IMR-90 (cell line): ENCODE data around the gene NRIP1. TPM values are rescaled to one million over a fixed set of nuclear protein-coding genes. Genes with fewer than 3 reads are reported as not detected.

Source experiments
- ATAC-seq: fragments of 200-7000 bp; cut with Tn5 transposase; 2 replicates; pipeline ENCODE4 v1.9.1; 2020; ENCODE audit warnings: low read depth, mild to moderate bottlenecking, moderate library complexity
- BruUV-seq: library from RNA; stranded (reverse); fragments of 400-500 nt; replicated peaks from 2 replicates; lab custom pipeline; 2021; lab: Mats Ljungman, UMichigan
- CTCF ChIA-PET: fragments of 300-600 bp; formaldehyde crosslinking; extraction: SDS; loops from one replicate; lab custom pipeline; 2021; ENCODE audit warnings: antibody characterized with exemption; lab: Yijun Ruan, JAX
- POLR2A ChIA-PET: fragments of 300-600 bp; sonication (Branson Sonifier 250); formaldehyde crosslinking; loops from one replicate; lab custom pipeline; 2022; ENCODE audit warnings: antibody characterized with exemption; ENCODE audit not compliant: unreplicated experiment; lab: Charles Lee
- DNase-seq: peaks from one replicate; pipeline ENCODE4 v3.0.0; 2013
- H2AFZ ChIP-seq: replicated peaks from 2 replicates; pipeline ENCODE3; 2013; ENCODE audit warnings: low read length, mild to moderate bottlenecking; ENCODE audit not compliant: poor library complexity
- H2AK5ac ChIP-seq: 2 replicates; pipeline ENCODE4 v1.6.1; 2013; ENCODE audit warnings: low read depth, low read length, inconsistent platforms
- H2AK9ac ChIP-seq: replicated peaks from 2 replicates; pipeline ENCODE3; 2013; ENCODE audit warnings: mild to moderate bottlenecking, low read depth, low read length, moderate library complexity; ENCODE audit not compliant: poor library complexity
- H2BK120ac ChIP-seq: 2 replicates; pipeline ENCODE4 v1.6.1; 2013; ENCODE audit warnings: low read depth, low read length, inconsistent platforms
- H2BK15ac ChIP-seq: 3 replicates; pipeline ENCODE4 v1.6.1; 2013; ENCODE audit warnings: low read depth, low read length, inconsistent platforms
- H2BK20ac ChIP-seq: 2 replicates; pipeline ENCODE4 v1.6.1; 2013; ENCODE audit warnings: low read depth, mild to moderate bottlenecking, inconsistent platforms, low read length, moderate library complexity
- H2BK5ac ChIP-seq: 2 replicates; pipeline ENCODE4 v1.6.1; 2013; ENCODE audit warnings: mild to moderate bottlenecking, low read depth, low read length, inconsistent platforms; ENCODE audit not compliant: poor library complexity, severe bottlenecking
- H3K14ac ChIP-seq: replicated peaks from 2 replicates; pipeline ENCODE4 v1.6.1; 2013; ENCODE audit warnings: low read depth, low read length, inconsistent platforms
- H3K18ac ChIP-seq: 2 replicates; pipeline ENCODE4 v1.6.1; 2013; ENCODE audit warnings: low read depth, low read length, control low read depth
- H3K23ac ChIP-seq: 2 replicates; pipeline ENCODE4 v1.6.1; 2013; ENCODE audit warnings: low read depth, low read length, inconsistent platforms
- H3K27ac ChIP-seq: 2 replicates; pipeline ENCODE4 v1.5.1; 2013; ENCODE audit warnings: mild to moderate bottlenecking, control low read depth, low read length; ENCODE audit not compliant: insufficient read depth
- H3K27me3 ChIP-seq: 2 replicates; pipeline ENCODE4 v1.6.1; 2013; ENCODE audit warnings: low read length; ENCODE audit not compliant: control insufficient read depth, insufficient read depth
- H3K36me3 ChIP-seq: 2 replicates; pipeline ENCODE4 v1.6.1; 2013; ENCODE audit warnings: low read length, mixed read lengths; ENCODE audit not compliant: control insufficient read depth, insufficient read depth
- H3K4ac ChIP-seq: 2 replicates; pipeline ENCODE4 v1.6.1; 2013; ENCODE audit warnings: low read depth, low read length, inconsistent platforms
- H3K4me1 ChIP-seq: 2 replicates; pipeline ENCODE4 v1.6.1; 2013; ENCODE audit warnings: low read length, mixed read lengths; ENCODE audit not compliant: control insufficient read depth, insufficient read depth
- H3K4me2 ChIP-seq: 2 replicates; pipeline ENCODE4 v1.6.1; 2013; ENCODE audit warnings: low read depth, mild to moderate bottlenecking, control low read depth, low read length, moderate library complexity
- H3K4me3 ChIP-seq: 2 replicates; pipeline ENCODE4 v1.5.1; 2013; ENCODE audit warnings: low read depth, mild to moderate bottlenecking, control low read depth, low read length, moderate library complexity; ENCODE audit not compliant: insufficient read depth
- H3K56ac ChIP-seq: 2 replicates; pipeline ENCODE4 v1.6.1; 2013; ENCODE audit warnings: low read length, inconsistent platforms; ENCODE audit not compliant: insufficient read depth; ENCODE audit errors: extremely low read depth
- H3K79me1 ChIP-seq, 2 experiments: 2 replicates each; pipeline ENCODE4 v1.6.1; 2013; ENCODE audit warnings: low read length in 2 of 2, inconsistent platforms in 1 of 2, low read depth in 1 of 2
- H3K9ac ChIP-seq: 2 replicates; pipeline ENCODE4 v1.6.1; 2013; ENCODE audit warnings: low read depth, low read length, control low read depth
- H3K9me1 ChIP-seq: 2 replicates; pipeline ENCODE4 v1.6.1; 2013; ENCODE audit warnings: low read length, inconsistent platforms; ENCODE audit not compliant: insufficient read depth
- H3K9me3 ChIP-seq: 2 replicates; pipeline ENCODE4 v1.6.1; 2013; ENCODE audit warnings: low read length; ENCODE audit not compliant: control insufficient read depth, insufficient read depth
- H4K20me1 ChIP-seq: 2 replicates; pipeline ENCODE4 v1.6.1; 2013; ENCODE audit warnings: low read length, inconsistent platforms; ENCODE audit not compliant: insufficient read depth
- H4K5ac ChIP-seq: 2 replicates; pipeline ENCODE4 v1.6.1; 2013; ENCODE audit warnings: mild to moderate bottlenecking, low read depth, low read length, control low read depth
- H4K8ac ChIP-seq, 2 experiments: 2 replicates each; pipeline ENCODE4 v1.6.1; 2013; ENCODE audit warnings: low read depth in 2 of 2, low read length in 2 of 2, control low read depth in 1 of 2, inconsistent platforms in 1 of 2
- H4K91ac ChIP-seq: 2 replicates; pipeline ENCODE4 v1.6.1; 2013; ENCODE audit warnings: low read depth, low read length, inconsistent platforms; ENCODE audit not compliant: insufficient read depth
- MAFK ChIP-seq: IDR thresholded peaks from 2 replicates; pipeline ENCODE4 v1.6.1; 2012; ENCODE audit warnings: low read depth, low read length, improper control_type of control experiment
- RCOR1 ChIP-seq: IDR thresholded peaks from 2 replicates; pipeline ENCODE4 v1.6.1; 2012; ENCODE audit warnings: mild to moderate bottlenecking, low read length, improper control_type of control experiment; ENCODE audit not compliant: insufficient replicate concordance
- WGBS, 2 experiments: methylation state at CpG; one replicate each; pipeline versions ENCODE4 v1.1.5 to v1.1.7; 2013; ENCODE audit warnings: missing lambda C conversion rate in 2 of 2; ENCODE audit not compliant: insufficient read length in 1 of 2; ENCODE audit errors: extremely low coverage in 2 of 2; 5-methylcytosine and 5-hydroxymethylcytosine counted together
- dilution Hi-C: fragments of 300-500 bp; cut with HindIII; formaldehyde crosslinking; loops from one replicate; pipeline ENCODE4 v1.14.3; 2018; ENCODE audit warnings: low sequenced_read_pairs; ENCODE audit not compliant: unreplicated experiment
- in situ Hi-C: fragments of 300-500 bp; cut with MboI; formaldehyde crosslinking; loops from 3 replicates; pipeline ENCODE4 v1.14.3; 2019; ENCODE audit warnings: low sequenced_read_pairs, inconsistent platforms, mixed read lengths
- intact Hi-C: fragments of 100-400 bp; cut with micrococcal nuclease; formaldehyde crosslinking; loops from 2 replicates; pipeline ENCODE4 v1.10.0; 2022
- polyA plus RNA-seq, 3 experiments: library from polyadenylated mRNA; depleted of rRNA; stranded (reverse); fragments of >200 nt; gene quantifications; 2 replicates each; pipeline ENCODE4 v1.2.3, GENCODE V29; 2012; ENCODE audit warnings: low replicate concordance in 1 of 3
- total RNA-seq: library from RNA; depleted of rRNA; stranded (reverse); fragments of >200 nt; gene quantifications from 2 replicates; pipeline ENCODE4 v1.2.3, GENCODE V29; 2012

NRIP1 gene
- total and polyA plus RNA-seq, 2 of the 4 experiments (the other 2 are of a cell fraction): 9.6 to 73.8 TPM

- Histone ChIP-seq H3K4me1 (no peaks in the 10 kb centered on the region), H2BK120ac (no peak overlapping the region), H3K27me3 (no peaks in the 10 kb centered on the region), H3K4me3 (no peak overlapping the region), H3K9ac (no peak overlapping the region), H3K14ac (no peak overlapping the region), H3K9me3 (no peaks in the 10 kb centered on the region; the same call in 1 of the 2 replicates), H3K23ac (no peak overlapping the region), H3K4me2 (peak overlapping the region; percentile 25), H3K18ac (no peak overlapping the region), H3K56ac (no peak overlapping the region), H3K9me1 (no peaks in the 10 kb centered on the region), H2AK9ac (no peak overlapping the region), H4K20me1 (peaks cover 25% of the 10 kb centered on the region), H4K5ac (no peak overlapping the region), H2BK5ac (peak overlapping the region; percentile 63), H2BK15ac (no peak overlapping the region), H3K36me3 (peaks cover 3% of the 10 kb centered on the region; the same call in 1 of the 2 replicates), H2AFZ (no peak overlapping the region), H4K91ac (no peak overlapping the region), H2BK20ac (no peak overlapping the region), H3K79me1 (peaks cover 18 to 54% of the 10 kb centered on the region in 2 experiments), H3K27ac (peak overlapping the region; percentile 6; the same call in 1 of the 2 replicates), H3K4ac (peak overlapping the region; percentile 6; the same call in 1 of the 2 replicates), H2AK5ac (no peak overlapping the region), H4K8ac (no peak overlapping the region)
- TF ChIP-seq RCOR1 (no peak), MAFK (peak; percentile 81)
- in situ Hi-C loops (no loop called here), dilution Hi-C loops (no loop called here), intact Hi-C loops (no loop called here)
- peak; percentile 72 for DNase-seq
- BruUV-seq: no TSS peak
- POLR2A ChIA-PET: no interaction called here
- CTCF ChIA-PET: no interaction called here
- no CpG with 5 or more reads among the region's 2 CpGs for WGBS, 2 experiments
- ATAC-seq: peak; percentile 77
Measured at GRCh38 chr21:15034126-15034853, 30.5 kb downstream of the NRIP1 start.
